Stimulated activated CD4-positive, alpha-beta T cell treated with anti-CD3 and anti-CD28 coated beads, Interleukin-4, amount 100 ng/mL, for 4 hours (primary cell): Measurements from ENCODE around the gene JAKMIP1.
"Not testable (repeated sequence)": the region's sequence is repeated elsewhere in the genome, so short reads cannot be mapped to it uniquely, and the experiment has no call there.

Source experiments
- DNase-seq, 2 experiments: peaks; one replicate each; pipeline ENCODE4 v3.0.0-alpha.2; 2020

JAKMIP1 gene

GRCh38 chr4:6028168-6028567 lies 172.2 kb downstream of the JAKMIP1 start:
- DNase-seq: no peak

- no peak for DNase-seq
Measured at GRCh38 chr4:6027392-6027791, 173.0 kb downstream of the JAKMIP1 start.

- no peak for DNase-seq
Measured at GRCh38 chr4:6024313-6024960, 175.9 kb downstream of the JAKMIP1 start.

- no peak for DNase-seq
Measured at GRCh38 chr4:6023731-6024130, 176.6 kb downstream of the JAKMIP1 start.

- DNase-seq: no peak
Measured at GRCh38 chr4:6022607-6023288, 177.6 kb downstream of the JAKMIP1 start.

- no peak for DNase-seq
Measured at GRCh38 chr4:6021831-6022606, 178.3 kb downstream of the JAKMIP1 start.

- no peak for DNase-seq
Measured at GRCh38 chr4:6020613-6021012, 179.7 kb downstream of the JAKMIP1 start.

GRCh38 chr4:6019316-6020263 lies 180.8 kb downstream of the JAKMIP1 start:
- no peak for DNase-seq

- no peak for DNase-seq
Measured at GRCh38 chr4:6018331-6018730, 182.0 kb downstream of the JAKMIP1 start, which contains the start of gene C4orf50. TSS of gene C4orf50 (minus strand) at chr4:6018431.

GRCh38 chr4:6017800-6018199 lies 182.5 kb downstream of the JAKMIP1 start:
- DNase-seq: no peak

GRCh38 chr4:6017030-6017429 lies 183.3 kb downstream of the JAKMIP1 start:
- DNase-seq: no peak

GRCh38 chr4:6013564-6013963 lies 186.8 kb downstream of the JAKMIP1 start:
- no peak for DNase-seq

- no peak for DNase-seq
Measured at GRCh38 chr4:6012200-6012599, 188.1 kb downstream of the JAKMIP1 start.

- no peak for DNase-seq
Measured at GRCh38 chr4:6011686-6012085, 188.7 kb downstream of the JAKMIP1 start.

- DNase-seq: no peak
Measured at GRCh38 chr4:6011271-6011671, 189.1 kb downstream of the JAKMIP1 start.

- no peak for DNase-seq
Measured at GRCh38 chr4:6010789-6011188, 189.6 kb downstream of the JAKMIP1 start.

GRCh38 chr4:6009452-6009851 lies 190.9 kb downstream of the JAKMIP1 start:
- no peak for DNase-seq

- no peak for DNase-seq
Measured at GRCh38 chr4:6008766-6009385, 191.5 kb downstream of the JAKMIP1 start.

- DNase-seq: no peak
Measured at GRCh38 chr4:6008092-6008551, 192.2 kb downstream of the JAKMIP1 start.

GRCh38 chr4:6005175-6005574 lies 195.2 kb downstream of the JAKMIP1 start:
- DNase-seq: no peak

- DNase-seq: not testable (repeated sequence)
Measured at GRCh38 chr4:6003485-6003884, 196.9 kb downstream of the JAKMIP1 start.

GRCh38 chr4:6002926-6003325 lies 197.4 kb downstream of the JAKMIP1 start:
- DNase-seq: no peak
